Upper lobe of left lung (tissue), 6 donors: ENCODE data around the gene BCAS3. TPM values are rescaled to one million over a fixed set of nuclear protein-coding genes. Genes with fewer than 3 reads are reported as not detected.
"Not testable (repeated sequence)": the region's sequence is repeated elsewhere in the genome, so short reads cannot be mapped to it uniquely, and the experiment has no call there.

ENCODE experiments used
- ATAC-seq, 2 donors: fragments of 200-7000 bp; cut with Tn5 transposase; one replicate each; pipeline ENCODE4 v1.9.1; 2022; ENCODE audit warnings: mild to moderate bottlenecking in 2 of 2, moderate library complexity in 2 of 2; ENCODE audit not compliant: low FRiP score in 2 of 2
- DNase-seq, 2 donors: peaks; one replicate each; pipeline ENCODE4 v3.0.0-alpha.2; 2019 to 2020
- H3K27ac ChIP-seq, 4 donors: fragments of 200-600 bp; sonication (generic); one replicate each; pipeline ENCODE4 v1.5.1; 2016 to 2019
- H3K27me3 ChIP-seq, 4 donors: fragments of 200-600 bp; sonication (generic); one replicate each; pipeline ENCODE4 v1.5.1; 2017 to 2019
- H3K36me3 ChIP-seq, 4 donors: fragments of 200-600 bp; sonication (generic); one replicate each; pipeline ENCODE4 v1.5.1; 2016 to 2019
- H3K4me1 ChIP-seq, 4 donors: fragments of 200-600 bp; sonication (generic); one replicate each; pipeline ENCODE4 v1.5.1; 2018 to 2019
- H3K4me3 ChIP-seq, 4 donors: fragments of 200-600 bp; sonication (generic); one replicate each; pipeline ENCODE4 v1.5.1; 2017 to 2019; ENCODE audit warnings: mild to moderate bottlenecking in 2 of 4, moderate library complexity in 1 of 4
- H3K9me3 ChIP-seq, 4 donors: fragments of 200-600 bp; sonication (generic); one replicate each; pipeline ENCODE4 v1.5.1; 2018 to 2019
- EP300 ChIP-seq, 4 donors: sonication (generic); formaldehyde crosslinking; IDR thresholded peaks; one replicate each; pipeline ENCODE4 v1.5.1; 2017; ENCODE audit warnings: antibody characterized with exemption in 4 of 4, control low read depth in 2 of 4
- POLR2A ChIP-seq, 4 donors: fragments of 450-650 bp; IDR thresholded peaks; one replicate each; pipeline ENCODE4 v1.5.1; 2016 to 2017; ENCODE audit warnings: antibody characterized with exemption in 4 of 4, mild to moderate bottlenecking in 2 of 4
- POLR2AphosphoS5 ChIP-seq, 2 donors: sonication (generic); formaldehyde crosslinking; IDR thresholded peaks; one replicate each; pipeline ENCODE4 v1.5.1; 2017; ENCODE audit warnings: antibody characterized with exemption in 2 of 2
- whole genome bisulfite sequencing, 2 donors: methylation state at CpG; one replicate each; pipeline ENCODE4 v1.1.5; 2017 to 2018; 5-methylcytosine and 5-hydroxymethylcytosine counted together
- small RNA-seq, 4 donors: library from RNA; depleted of rRNA; stranded (forward); fragments of <200 nt; gene quantifications; one replicate each; pipeline ENCODE3, GENCODE V24; 2016
- total RNA-seq, 6 donors: library from RNA; depleted of rRNA in 4 of 6; stranded (reverse); fragments of >200 nt in 4 of 6; gene quantifications; one replicate each; pipeline versions ENCODE4 v1.1.0 to v1.2.1, GENCODE V29; 2016 to 2021
- TF ChIP-seq, protein P1 (sequence below), 6 experiments: fragments of 450-650 bp in 4 of 6; fragments of 200-600 bp in 2 of 6; sonication (generic) in 2 of 6; IDR thresholded peaks; one replicate each; pipeline ENCODE4 v1.5.1; 2016 to 2019; ENCODE audit warnings: antibody characterized with exemption in 6 of 6
- donor health status: DM: no; HTN: no; CAD: no; lungs with moderate emphysema.
- donor health status: DM: no; HTN: yes; CAD: no; lungs with severe emphysema.

BCAS3 gene
- total RNA-seq, 6 donors from 2014 or later, result 20.1 to 111 (median 37.0) TPM

DNA sequence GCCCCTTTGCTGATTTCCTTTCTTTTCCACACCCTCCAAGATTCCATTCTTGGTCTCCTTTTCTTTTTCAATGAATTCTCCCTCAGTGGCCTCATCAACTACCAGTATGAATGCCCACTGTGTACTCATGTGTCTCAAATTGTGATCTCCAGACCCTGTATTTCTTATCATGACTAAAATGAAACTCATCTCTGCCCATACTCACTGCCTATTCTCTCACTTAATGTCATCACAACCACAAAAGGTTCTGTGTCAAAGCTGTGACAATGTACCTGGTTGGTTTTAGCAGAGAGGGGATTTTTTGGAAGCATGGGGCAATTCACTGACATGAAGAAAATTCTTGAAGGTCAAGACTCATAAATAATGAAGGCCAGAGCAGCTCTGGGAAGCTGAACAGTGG lies 763.0 kb downstream of the BCAS3 start:
- Histone ChIP-seq H3K4me3 (no peak overlapping the region), H3K27me3 (no peaks in the 10 kb centered on the region)

DNA sequence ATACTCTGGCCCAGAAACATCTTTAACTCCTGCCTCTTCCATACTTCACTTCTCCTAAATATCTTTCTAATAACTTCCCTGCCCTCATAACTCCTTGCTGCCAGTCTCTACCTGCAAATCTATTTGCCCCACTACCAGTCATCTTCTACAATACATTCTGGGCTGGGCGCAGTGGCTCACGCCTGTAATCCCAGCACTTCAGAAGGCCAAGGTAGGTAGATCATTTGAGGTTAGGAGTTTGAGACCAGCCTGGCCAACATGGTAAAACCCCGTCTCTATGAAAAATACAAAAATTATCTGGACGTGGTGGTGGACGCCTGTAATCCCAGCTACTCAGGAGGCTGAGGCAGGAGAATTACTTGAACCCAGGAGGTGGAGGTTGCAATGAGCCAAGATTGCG lies 763.9 kb downstream of the BCAS3 start:
- 95 to 98% methylated on average over 6 of the region's 6 CpGs for WGBS, 2 donors
- H3K4me1 ChIP-seq, H3K9me3 ChIP-seq, H3K27ac ChIP-seq, DNase-seq, ATAC-seq, H3K27me3 ChIP-seq, H3K4me3 ChIP-seq, H3K36me3 ChIP-seq: not testable (repeated sequence)

More for the DNA sequence above, 763.0 kb downstream of the BCAS3 start:
- Histone ChIP-seq H3K27ac (no peak overlapping the region), H3K9me3 (peaks cover 0 to 9% (median 4%) of the 10 kb centered on the region in 4 donors), H3K36me3 (no peaks in the 10 kb centered on the region), H3K4me1 (no peaks in the 10 kb centered on the region)
- no peak for DNase-seq
- ATAC-seq, result no peak
- TF ChIP-seq POLR2AphosphoS5 (IDR thresholded peaks at IDR 0.05) (no peak), EP300 (IDR thresholded peaks at IDR 0.05) (no peak), POLR2A (IDR thresholded peaks at IDR 0.05) (no peak)
- TF ChIP-seq, protein P1, sequence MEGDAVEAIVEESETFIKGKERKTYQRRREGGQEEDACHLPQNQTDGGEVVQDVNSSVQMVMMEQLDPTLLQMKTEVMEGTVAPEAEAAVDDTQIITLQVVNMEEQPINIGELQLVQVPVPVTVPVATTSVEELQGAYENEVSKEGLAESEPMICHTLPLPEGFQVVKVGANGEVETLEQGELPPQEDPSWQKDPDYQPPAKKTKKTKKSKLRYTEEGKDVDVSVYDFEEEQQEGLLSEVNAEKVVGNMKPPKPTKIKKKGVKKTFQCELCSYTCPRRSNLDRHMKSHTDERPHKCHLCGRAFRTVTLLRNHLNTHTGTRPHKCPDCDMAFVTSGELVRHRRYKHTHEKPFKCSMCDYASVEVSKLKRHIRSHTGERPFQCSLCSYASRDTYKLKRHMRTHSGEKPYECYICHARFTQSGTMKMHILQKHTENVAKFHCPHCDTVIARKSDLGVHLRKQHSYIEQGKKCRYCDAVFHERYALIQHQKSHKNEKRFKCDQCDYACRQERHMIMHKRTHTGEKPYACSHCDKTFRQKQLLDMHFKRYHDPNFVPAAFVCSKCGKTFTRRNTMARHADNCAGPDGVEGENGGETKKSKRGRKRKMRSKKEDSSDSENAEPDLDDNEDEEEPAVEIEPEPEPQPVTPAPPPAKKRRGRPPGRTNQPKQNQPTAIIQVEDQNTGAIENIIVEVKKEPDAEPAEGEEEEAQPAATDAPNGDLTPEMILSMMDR (IDR thresholded peaks at IDR 0.05), result no peak

DNA sequence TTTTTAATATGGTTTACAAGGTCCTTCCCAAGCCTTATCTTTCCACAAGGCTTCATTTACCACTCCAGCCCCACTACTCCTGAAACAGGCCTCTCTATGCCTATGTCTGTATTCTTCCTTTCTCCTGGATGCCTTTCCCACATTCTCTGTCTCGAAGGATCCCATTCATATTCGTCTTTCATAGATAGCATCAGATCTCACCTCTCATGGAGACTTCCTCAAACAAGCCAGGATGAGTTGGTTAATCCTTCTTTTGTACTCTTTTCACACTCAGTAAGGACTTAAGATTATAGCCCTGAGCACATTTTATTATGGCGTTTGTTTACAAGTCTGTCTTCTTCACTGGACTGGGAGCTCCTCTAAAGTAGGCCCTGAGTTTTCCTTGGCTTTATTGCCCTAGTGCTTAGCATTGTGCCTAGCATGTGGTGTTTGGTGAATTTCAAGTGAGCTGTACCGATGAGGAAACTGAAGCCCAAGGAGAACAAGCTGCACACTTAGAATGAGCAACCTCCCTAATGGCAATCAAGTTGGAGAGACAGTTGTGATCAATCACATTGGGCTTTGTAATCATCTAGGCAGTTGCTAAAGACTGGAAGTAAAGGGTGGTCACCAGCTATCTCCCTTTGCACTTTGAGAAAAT lies 764.6 kb downstream of the BCAS3 start:
- DNase-seq (no peak), ATAC-seq (no peak)
- 73 to 75% methylated on average over 4 of the region's 4 CpGs for WGBS, 2 donors
- no peak for TF ChIP-seq EP300 (IDR thresholded peaks at IDR 0.05)
- no peak for TF ChIP-seq POLR2AphosphoS5 (IDR thresholded peaks at IDR 0.05)
- no peak for TF ChIP-seq POLR2A (IDR thresholded peaks at IDR 0.05)
- TF ChIP-seq, protein P1 (IDR thresholded peaks at IDR 0.05), result no peak
- Histone ChIP-seq H3K36me3 (no peaks in the 10 kb centered on the region), H3K27me3 (no peaks in the 10 kb centered on the region), H3K27ac (no peak overlapping the region), H3K9me3 (peaks cover 0 to 4% (median 0%) of the 10 kb centered on the region in 4 donors), H3K4me1 (no peaks in the 10 kb centered on the region), H3K4me3 (no peak overlapping the region)

Small RNAs within 50 kb of the gene (small RNA-seq; reads per million reads assigned to genes)
- gene RF00019, result 0 reads per million in 4 donors
- gene RN7SL448P, result 0 reads per million in 4 donors
- gene RN7SL606P, result 0 reads per million in 4 donors
- gene RNU6-623P, result 0 reads per million in 4 donors

Other genes with a start within 250 kb of the BCAS3 start
- 10 to 100 TPM; 17.4 to 42.9 (median 28.7) TPM for gene APPBP2, start 151.6 kb upstream of the BCAS3 start, total RNA-seq
- gene PPM1D, start 77.7 kb upstream of the BCAS3 start, total RNA-seq, result 10 to 100 TPM; 14.4 to 25.9 (median 19.8) TPM